Motor neuron (in vitro differentiated cells): ENCODE measurements around the gene KCNK3. TPM values are rescaled to one million over a fixed set of nuclear protein-coding genes. Genes with fewer than 3 reads are reported as not detected.

Experiments used
- ATAC-seq, 8 experiments: fragments of 200-7000 bp; cut with Tn5 transposase; replicated peaks in 6 of 8; 2 replicates each; pipeline ENCODE4 v1.8.0; 2021; ENCODE audit warnings: mild to moderate bottlenecking in 8 of 8, moderate library complexity in 8 of 8
- H3K27ac ChIP-seq, 2 donors: fragments of 250-450 bp; sonication (Bioruptor Pico); 2 replicates each; pipeline ENCODE4 v1.9.0; 2021; ENCODE audit warnings: antibody characterized with exemption in 2 of 2, mild to moderate bottlenecking in 2 of 2, moderate library complexity in 1 of 2
- H3K4me1 ChIP-seq, 2 donors: fragments of 250-450 bp; sonication (Bioruptor Pico); replicated peaks in 1 of 2; 2 replicates each; pipeline ENCODE4 v1.6.1; 2021; ENCODE audit warnings: antibody characterized with exemption in 2 of 2, mild to moderate bottlenecking in 2 of 2, moderate library complexity in 1 of 2
- H3K4me3 ChIP-seq, 5 donors: fragments of 250-450 bp; sonication (Bioruptor Pico); 2 replicates each; pipeline ENCODE4 v1.9.0; 2021; ENCODE audit warnings: antibody characterized with exemption in 5 of 5, mild to moderate bottlenecking in 5 of 5, moderate library complexity in 4 of 5
- WGBS, 10 experiments: fragments of 450-650 bp; shearing (Covaris generic); methylation state at CpG; one replicate each; pipeline ENCODE4 v1.0.0; 2022; 5-methylcytosine and 5-hydroxymethylcytosine counted together
- in situ Hi-C, 9 experiments: fragments of 400-800 bp; cut with MboI; loops; one replicate each; pipeline ENCODE4 v1.15.0; 2021; ENCODE audit warnings: low sequenced_read_pairs in 9 of 9, low pct_unique_long_range_greater_than_20kb in 2 of 9; ENCODE audit not compliant: unreplicated experiment in 9 of 9
- total RNA-seq, 8 experiments: library from RNA; unstranded; fragments of 300-600 nt; gene quantifications; 2 replicates each; pipeline versions ENCODE4 v1.2.3 to v1.2.4, GENCODE V29; 2022

KCNK3 gene
- total RNA-seq, 8 experiments from 2014 or later, result 0.13 to 15.5 (median 6.9) TPM

DNA sequence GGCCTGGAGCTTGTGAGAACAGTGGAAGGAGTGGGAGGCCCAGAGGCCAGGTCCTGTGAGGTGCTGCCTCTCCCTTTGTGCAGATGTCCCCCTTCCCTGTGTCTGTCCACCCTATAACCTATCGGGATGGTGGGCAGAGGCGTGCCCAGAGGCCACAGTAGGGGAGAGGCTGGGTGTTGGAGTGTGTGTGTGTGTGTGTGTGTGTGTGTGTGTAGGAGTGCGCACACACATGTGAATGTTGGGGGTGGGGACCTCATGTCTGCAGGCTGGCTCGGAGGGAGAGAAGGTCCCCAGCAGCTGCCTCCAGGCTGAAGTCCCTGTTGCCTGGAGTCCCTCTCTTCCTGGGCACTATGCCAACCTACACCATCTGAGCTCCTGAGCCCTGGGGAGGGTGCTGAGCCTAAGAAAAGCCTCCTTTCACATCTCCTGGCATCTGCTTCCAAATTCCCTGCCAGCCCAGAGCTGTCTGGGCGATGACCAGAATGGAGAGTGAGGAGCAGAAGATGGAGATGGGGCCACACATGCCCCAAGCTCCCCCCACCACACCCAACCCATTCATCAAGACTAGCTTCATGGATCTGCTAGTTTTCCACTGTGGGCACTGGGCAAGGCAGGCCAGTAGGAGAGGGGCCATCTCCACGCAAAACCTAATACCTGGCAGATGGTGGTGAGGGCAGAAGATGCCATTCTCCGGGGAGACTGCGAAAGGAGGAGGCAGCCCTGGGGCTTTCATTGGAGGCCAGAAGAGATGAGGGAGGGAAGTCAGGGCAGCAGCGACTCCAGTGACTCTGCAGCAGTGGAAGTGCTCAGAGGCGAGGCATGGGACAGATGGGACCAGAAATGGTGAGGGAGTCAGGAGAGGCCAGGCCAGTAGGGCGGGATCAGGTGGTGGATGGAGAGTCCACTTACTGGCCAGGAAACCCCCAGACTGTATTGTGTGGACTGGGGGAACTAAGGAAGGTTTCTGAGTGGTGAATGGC is 20.3 kb downstream of the KCNK3 start:
- in situ Hi-C loops, result no loop called here
- no peak overlapping the region for H3K4me3 ChIP-seq
- ATAC-seq, result peak in 6 of 8 experiments; percentile 25 to 72 (median 38)
- peaks cover 33 to 34% of the 10 kb centered on the region in 2 donors for H3K4me1 ChIP-seq
- H3K27ac ChIP-seq, result peak overlapping the region in 1 of 2 donors; percentile 10
- 40 to 100% (median 86%) methylated on average over 1 to 3 of the region's 11 CpGs; no CpG with 5 or more reads in 3 of the 10 experiments for WGBS, 10 experiments

DNA sequence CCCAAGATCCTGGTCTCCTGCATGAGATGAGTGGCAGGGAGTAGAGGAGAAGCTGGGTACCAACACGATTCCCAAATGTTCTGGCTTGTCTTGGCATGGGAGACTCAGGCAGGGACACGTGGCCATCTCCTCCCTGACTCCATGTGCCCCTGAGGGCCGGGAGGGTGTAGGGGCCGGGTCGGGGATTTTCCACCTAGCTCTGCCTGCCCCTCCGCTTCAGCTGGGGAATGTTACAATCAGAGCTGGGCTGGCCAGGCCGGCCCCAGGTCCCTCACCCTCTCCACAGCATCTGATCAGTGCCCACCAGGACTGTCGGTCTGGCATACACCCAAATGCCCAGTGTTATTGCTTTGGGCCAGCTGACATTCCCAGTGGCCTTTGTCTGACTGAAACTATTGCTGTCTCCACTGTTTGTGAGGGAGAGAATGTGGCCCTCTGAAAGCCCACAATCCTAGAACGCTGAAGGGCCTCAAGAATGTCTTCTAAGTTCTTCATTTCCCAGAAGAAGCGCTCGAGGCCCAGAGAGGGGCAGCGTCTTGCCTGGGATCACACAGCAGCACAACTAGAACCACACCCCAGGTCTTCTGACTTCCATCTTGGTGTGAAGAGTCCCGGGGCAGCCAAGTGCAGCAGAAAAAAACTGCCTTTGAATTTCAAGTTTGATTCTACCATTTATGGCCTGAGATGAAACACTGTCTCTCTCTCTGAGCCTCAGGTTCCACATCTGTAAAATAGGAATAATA is 23.2 kb downstream of the KCNK3 start:
- 56 to 100% (median 70%) methylated on average over 1 to 9 of the region's 13 CpGs; no CpG with 5 or more reads in 3 of the 10 experiments for WGBS, 10 experiments
- H3K4me1 ChIP-seq, result peaks cover 15 to 25% of the 10 kb centered on the region in 2 donors
- no peak overlapping the region for H3K27ac ChIP-seq
- in situ Hi-C loops, result no loop called here
- no peak overlapping the region for H3K4me3 ChIP-seq
- no peak for ATAC-seq

DNA sequence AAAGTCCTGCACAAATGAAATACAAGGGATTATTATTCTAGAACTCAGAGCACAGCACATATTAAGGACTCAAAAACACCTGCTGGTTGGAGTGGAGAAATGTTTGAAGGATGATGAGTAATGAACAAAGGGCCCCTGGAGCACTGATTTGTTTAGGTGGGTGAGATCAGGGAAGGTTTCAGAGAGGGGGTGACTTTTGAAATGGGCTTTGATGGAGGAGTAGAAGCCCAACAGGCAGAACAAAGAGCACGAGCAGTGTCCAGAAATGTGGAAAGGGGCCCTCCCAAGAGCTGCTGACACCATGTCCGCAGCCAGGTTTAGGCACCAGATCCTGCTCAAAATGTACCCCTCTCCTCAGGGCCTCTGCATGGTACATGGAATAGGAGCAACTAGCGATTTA is 23.8 kb downstream of the KCNK3 start:
- in situ Hi-C loops, result no loop called here
- Histone ChIP-seq H3K4me1 (peaks cover 8 to 25% of the 10 kb centered on the region in 2 donors), H3K4me3 (no peak overlapping the region), H3K27ac (no peak overlapping the region)
- ATAC-seq, result no peak
- WGBS, 10 experiments, result 29 to 100% (median 67%) methylated on average over 1 to 3 of the region's 3 CpGs; no CpG with 5 or more reads in 3 of the 10 experiments

DNA sequence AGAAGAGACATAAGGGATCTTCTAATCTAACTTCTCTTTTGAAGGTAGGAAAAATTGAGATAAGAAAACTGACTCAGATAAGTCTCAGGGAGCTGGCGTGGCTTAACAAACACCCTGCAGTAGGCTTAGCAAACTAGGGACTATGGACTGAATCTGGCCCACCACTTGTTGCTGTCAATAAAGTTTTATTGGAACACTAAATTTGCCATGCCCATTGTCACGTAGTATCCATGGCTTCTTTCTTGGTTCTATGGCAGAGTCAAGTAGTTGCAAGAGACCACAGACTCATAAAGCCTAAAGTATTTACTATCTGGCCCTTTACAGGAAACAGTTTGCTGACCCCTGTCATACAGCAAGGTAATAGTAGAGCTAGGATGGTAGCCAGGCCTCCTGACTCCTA is 24.2 kb downstream of the KCNK3 start:
- in situ Hi-C loops, result no loop called here
- no peak for ATAC-seq
- WGBS, 10 experiments, result 20 to 100% (median 97%) methylated on average over 1 to 2 of the region's 2 CpGs; no CpG with 5 or more reads in 2 of the 10 experiments
- Histone ChIP-seq H3K4me3 (no peak overlapping the region), H3K27ac (no peak overlapping the region), H3K4me1 (peaks cover 6 to 25% of the 10 kb centered on the region in 2 donors)

DNA sequence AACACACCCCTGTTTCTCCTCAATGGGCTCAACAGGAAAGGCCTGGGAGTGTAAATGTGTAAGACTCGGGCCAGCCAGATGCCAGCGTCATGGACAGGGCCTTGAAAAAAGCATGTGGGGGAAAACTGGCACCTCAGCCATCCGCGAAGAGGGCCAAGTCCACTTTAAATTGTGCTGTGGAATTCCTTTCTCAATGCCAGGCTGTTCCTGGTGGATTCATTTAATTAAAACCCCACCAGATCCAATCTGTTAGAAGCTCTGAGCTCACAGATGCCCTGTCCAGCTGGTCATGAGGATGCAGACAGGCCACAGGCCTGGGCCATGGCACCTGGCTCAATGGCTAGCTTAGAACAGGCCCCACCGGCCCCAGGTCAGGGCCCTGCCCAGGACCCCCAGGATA is 24.8 kb downstream of the KCNK3 start:
- no peak overlapping the region for H3K27ac ChIP-seq
- in situ Hi-C loops, result no loop called here
- ATAC-seq, result no peak
- H3K4me1 ChIP-seq, result peaks cover 6 to 23% of the 10 kb centered on the region in 2 donors
- H3K4me3 ChIP-seq, result no peak overlapping the region
- 44 to 100% (median 100%) methylated on average over 1 to 4 of the region's 5 CpGs; no CpG with 5 or more reads in 5 of the 10 experiments for WGBS, 10 experiments

DNA sequence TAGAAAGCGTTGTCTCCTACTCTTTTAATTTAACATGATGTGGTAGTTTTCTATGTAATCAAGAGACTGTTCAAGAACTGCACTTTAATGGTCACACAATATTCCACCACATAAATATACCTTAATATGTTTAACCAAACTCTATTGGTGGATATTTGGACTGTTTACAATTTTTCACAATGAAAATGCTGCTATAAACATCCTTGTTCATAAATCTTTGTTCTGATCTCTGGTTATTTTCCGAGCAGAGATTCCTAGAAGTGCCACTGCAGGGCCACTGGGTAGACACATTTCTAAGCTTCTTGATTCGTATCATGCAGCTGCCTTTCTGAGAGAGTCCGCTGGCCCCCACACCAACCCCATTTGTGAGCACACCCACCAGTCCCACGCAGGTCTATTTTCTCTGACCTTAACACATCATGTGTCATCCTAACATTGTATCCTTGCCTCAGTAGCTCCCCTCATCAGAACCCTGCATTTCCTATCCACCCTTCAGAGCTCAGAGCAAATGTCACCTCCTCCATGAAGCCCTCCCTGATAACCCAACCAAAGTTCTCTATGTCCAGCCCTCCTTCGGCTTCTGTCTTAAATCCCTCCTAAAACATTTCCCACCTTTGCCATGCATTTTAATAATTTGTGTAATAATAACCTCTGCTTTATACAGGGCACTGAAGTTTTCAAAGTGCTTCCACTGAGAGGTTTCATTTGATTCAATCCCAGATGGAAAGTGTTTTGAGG is 26.6 kb downstream of the KCNK3 start:
- Histone ChIP-seq H3K4me1 (peaks cover 0 to 11% of the 10 kb centered on the region in 2 donors), H3K4me3 (no peak overlapping the region), H3K27ac (no peak overlapping the region)
- in situ Hi-C loops, result no loop called here
- ATAC-seq, result no peak
- WGBS, 10 experiments, result 50 to 100% (median 86%) methylated on average over 1 to 5 of the region's 6 CpGs; no CpG with 5 or more reads in 2 of the 10 experiments

DNA sequence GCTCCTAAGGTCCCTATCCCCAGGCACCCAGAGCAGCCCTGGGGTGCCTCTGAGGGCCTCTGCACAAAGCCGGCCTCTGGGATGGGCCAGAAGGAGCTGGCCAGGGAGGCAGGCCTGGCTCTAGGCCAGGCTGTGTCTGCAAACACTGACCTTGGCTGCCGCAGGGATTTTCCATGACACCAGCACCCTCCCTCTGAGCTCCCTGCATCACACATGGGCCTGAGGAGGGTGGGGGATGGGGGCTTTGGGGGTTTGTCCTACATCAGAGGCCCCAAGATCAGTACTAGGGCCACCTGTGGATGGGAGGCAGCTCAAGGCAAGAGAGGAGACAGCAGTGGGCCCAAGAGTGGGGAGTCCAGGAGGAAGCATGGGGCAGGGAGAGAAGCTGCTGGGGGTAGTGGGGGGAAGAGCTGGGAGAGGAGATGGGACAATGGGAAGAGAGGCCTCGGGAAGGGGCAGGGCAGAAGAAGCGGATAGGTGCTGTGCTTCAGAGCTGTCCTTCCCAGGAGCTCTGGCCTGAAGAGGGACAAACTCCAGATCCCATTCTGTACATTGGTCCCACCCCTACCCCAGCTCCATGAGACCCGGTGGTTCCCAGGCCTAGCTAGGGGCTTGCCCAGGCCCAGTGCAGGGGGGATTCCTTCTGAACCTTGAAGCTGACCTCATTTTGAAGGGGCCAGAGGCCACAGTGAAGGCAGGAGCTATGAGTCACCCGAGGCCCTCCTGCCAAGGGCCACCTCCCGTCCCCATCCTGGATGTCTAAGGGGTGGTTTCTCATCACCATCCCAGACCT is 28.0 kb downstream of the KCNK3 start:
- Histone ChIP-seq H3K4me3 (no peak overlapping the region), H3K4me1 (peaks cover 0 to 11% of the 10 kb centered on the region in 2 donors), H3K27ac (peak overlapping the region in 1 of 2 donors; percentile 17)
- ATAC-seq, result peak; percentile 53 to 87 (median 76)
- in situ Hi-C loops, result no loop called here
- WGBS, 10 experiments, result 20 to 40% methylated on average over 1 of the region's 7 CpGs; no CpG with 5 or more reads in 8 of the 10 experiments

DNA sequence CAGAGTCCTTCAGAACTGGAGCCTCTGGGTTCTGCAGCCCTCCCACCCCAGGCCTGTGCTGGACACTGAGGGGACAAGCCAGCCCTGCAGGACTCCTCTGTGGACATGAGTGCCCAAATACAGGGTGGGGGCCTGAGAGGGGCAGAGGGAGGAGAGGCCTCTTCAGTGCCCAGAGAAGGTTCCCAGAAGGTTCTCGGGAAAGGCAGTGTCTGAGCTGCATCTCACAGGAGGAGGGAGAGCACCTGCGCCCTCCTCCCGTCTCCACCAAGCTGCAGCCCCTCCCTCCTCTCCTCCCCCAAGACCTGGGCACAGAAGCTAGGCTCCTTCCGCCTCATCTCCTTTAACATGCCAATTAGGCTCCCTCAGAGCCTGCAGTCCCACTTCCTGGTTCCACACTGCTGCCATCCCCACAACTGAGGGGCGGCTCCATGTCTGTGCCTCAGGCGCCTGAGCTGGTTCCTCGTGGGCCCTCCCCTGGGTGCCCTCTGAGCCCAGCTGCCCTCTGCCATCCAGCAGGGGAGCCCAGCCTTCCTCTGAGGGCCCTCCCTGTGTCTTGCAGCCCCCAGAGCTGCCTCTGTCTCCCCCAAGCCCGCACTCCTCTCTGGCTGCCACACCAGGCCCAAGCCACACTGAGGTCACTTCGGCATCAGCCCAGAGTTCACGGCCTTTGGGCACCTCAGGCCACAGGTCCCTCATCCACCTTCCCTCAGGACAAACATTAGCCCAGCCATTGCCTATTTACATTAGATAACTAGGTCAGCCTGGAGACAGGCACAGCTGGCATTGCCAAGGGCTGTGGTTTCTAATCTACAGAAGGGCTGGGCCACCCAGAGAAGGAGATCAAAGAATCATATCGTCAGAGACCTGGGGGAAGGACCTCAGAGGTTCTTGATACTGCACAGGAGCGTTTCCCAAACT is 28.9 kb downstream of the KCNK3 start:
- in situ Hi-C loops, result no loop called here
- peak in 3 of 8 experiments; percentile 18 to 41 (median 31) for ATAC-seq
- Histone ChIP-seq H3K4me3 (no peak overlapping the region), H3K27ac (no peak overlapping the region), H3K4me1 (peaks cover 0 to 11% of the 10 kb centered on the region in 2 donors)
- WGBS, 10 experiments, result 68 to 100% (median 80%) methylated on average over 1 to 6 of the region's 12 CpGs; no CpG with 5 or more reads in 3 of the 10 experiments

DNA sequence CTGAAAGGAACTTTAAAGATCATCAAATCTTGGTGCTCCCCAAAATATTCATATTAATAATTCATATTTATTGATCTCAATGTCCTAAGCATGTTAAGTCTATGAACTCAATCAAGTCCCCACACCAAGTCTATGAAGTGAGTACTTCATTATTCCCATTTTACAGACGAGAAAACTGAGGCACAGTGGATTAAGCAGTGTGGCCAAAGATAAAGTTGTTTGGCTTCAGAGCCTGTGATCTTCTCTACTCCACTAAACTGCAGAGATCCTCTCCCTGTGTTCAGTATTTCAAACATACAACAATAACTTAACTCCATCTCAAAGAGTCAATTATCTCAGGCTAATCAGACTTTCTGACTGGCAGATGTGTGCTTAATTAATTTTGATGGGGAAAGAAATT is 29.8 kb downstream of the KCNK3 start:
- H3K4me3 ChIP-seq, result no peak overlapping the region
- WGBS, 10 experiments, result 88 to 100% (median 100%) methylated on average over 1 of the region's 1 CpG; no CpG with 5 or more reads in 4 of the 10 experiments
- in situ Hi-C loops, result no loop called here
- no peak overlapping the region for H3K27ac ChIP-seq
- peaks cover 0 to 11% of the 10 kb centered on the region in 2 donors for H3K4me1 ChIP-seq
- ATAC-seq, result no peak

DNA sequence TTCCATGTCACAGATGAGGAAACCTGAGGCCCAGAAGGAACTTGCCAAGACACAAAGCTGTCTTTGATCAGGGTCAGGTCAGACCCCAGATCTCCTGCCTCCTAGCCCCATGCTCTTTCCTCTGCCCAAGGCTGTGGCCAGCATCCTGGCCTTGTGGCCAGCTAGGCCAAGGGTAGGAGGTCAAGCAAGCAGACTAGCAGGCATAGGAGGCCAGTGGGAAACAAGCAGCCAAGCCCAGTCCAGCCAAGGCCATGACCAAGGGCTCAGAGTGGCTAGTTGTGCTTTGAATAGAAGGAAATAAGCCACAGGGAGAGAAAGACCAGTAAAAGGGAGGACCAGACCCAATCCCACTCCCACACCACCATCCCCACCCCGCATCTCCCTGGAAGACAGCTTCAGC is 30.4 kb downstream of the KCNK3 start:
- 100% methylated on average over 1 of the region's 1 CpG; no CpG with 5 or more reads in 8 of the 10 experiments for WGBS, 10 experiments
- Histone ChIP-seq H3K4me3 (no peak overlapping the region), H3K27ac (no peak overlapping the region), H3K4me1 (peaks cover 0 to 11% of the 10 kb centered on the region in 2 donors)
- in situ Hi-C loops, result no loop called here
- ATAC-seq, result no peak

DNA sequence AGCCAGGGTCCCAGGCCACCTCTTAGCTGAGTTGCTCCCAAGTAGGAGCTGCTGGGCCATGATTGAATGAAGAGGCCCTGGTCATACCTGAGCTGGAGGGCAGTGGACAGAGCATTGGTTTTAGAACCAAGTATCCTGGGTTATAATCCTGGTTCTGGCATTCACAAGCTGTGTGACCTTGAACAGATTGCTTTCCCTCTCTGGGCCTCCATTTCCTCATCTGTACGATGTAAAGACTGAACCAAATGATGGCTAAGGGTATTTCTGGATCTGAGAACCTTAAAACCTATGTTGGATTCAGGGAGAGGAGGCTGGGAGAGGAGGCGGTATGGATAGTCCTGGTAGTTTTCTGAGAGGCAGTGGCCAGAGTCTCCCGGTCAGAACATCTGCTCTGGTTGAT is 31.0 kb downstream of the KCNK3 start:
- Histone ChIP-seq H3K27ac (no peak overlapping the region), H3K4me1 (peaks cover 0 to 11% of the 10 kb centered on the region in 2 donors), H3K4me3 (no peak overlapping the region)
- in situ Hi-C loops, result no loop called here
- WGBS, 10 experiments, result 80 to 100% (median 100%) methylated on average over 1 to 2 of the region's 3 CpGs; no CpG with 5 or more reads in 6 of the 10 experiments
- no peak for ATAC-seq
